GM12878 (cell line): Measurements from ENCODE around the gene MND1. TPM values are rescaled to one million over a fixed set of nuclear protein-coding genes. Genes with fewer than 3 reads are reported as not detected.

ENCODE experiments used
- ATAC-seq: fragments of 200-7000 bp; cut with Tn5 transposase; 3 replicates; pipeline ENCODE4 v1.9.1; 2020; ENCODE audit warnings: mild to moderate bottlenecking, moderate library complexity
- BruUV-seq: library from RNA; stranded (reverse); fragments of 400-500 nt; replicated peaks from 2 replicates; lab custom pipeline; 2021; lab: Mats Ljungman, UMichigan
- CTCF ChIA-PET: fragments of 300-600 bp; sonication (Branson Sonifier 250); formaldehyde crosslinking; extraction: SDS; loops from one replicate; lab custom pipeline; 2021; ENCODE audit warnings: inconsistent platforms; lab: Yijun Ruan, JAX
- POLR2A ChIA-PET: fragments of 350-600 bp; formaldehyde crosslinking; extraction: SDS; loops from one replicate; lab custom pipeline; 2021; ENCODE audit warnings: inconsistent platforms; lab: Charles Lee
- RAD21 ChIA-PET: fragments of 300-600 bp; sonication (Branson Sonifier 250); formaldehyde crosslinking; loops from one replicate; lab custom pipeline; 2023; ENCODE audit warnings: antibody characterized with exemption; ENCODE audit not compliant: unreplicated experiment; lab: Charles Lee
- SMC1A ChIA-PET: fragments of 300-600 bp; sonication (Branson Sonifier 250); formaldehyde crosslinking; loops from one replicate; lab custom pipeline; 2023; ENCODE audit not compliant: unreplicated experiment, uncharacterized antibody; lab: Charles Lee
- DNase-seq: peaks from one replicate; pipeline ENCODE4 v3.0.0-alpha.2; 2011; ENCODE audit warnings: low read depth, low spot score
- FAIRE-seq: peaks from 3 replicates; lab custom pipeline; 2011; peaks lifted over from hg19 to GRCh38; lab: Jason Lieb, UNC
- H2AFZ ChIP-seq: 2 replicates; pipeline ENCODE4 v1.6.0; 2011; ENCODE audit warnings: low read depth, low read length, control low read depth; ENCODE audit not compliant: control insufficient read depth
- H3K27ac ChIP-seq: 2 replicates; pipeline ENCODE4 v1.5.1; 2011; ENCODE audit warnings: control low read depth; ENCODE audit not compliant: control insufficient read depth, insufficient read depth
- H3K27me3 ChIP-seq, 2 experiments: replicated peaks in 1 of 2; 2 replicates each; pipeline versions ENCODE4 v1.6.0 to v1.6.1; 2011; ENCODE audit warnings: low read length in 1 of 2; ENCODE audit not compliant: control insufficient read depth in 2 of 2, insufficient read depth in 2 of 2
- H3K36me3 ChIP-seq, 2 experiments: 2 replicates each; pipeline ENCODE4 v1.5.1; 2011; ENCODE audit warnings: low read length in 1 of 2; ENCODE audit not compliant: control insufficient read depth in 2 of 2, insufficient read depth in 2 of 2
- H3K4me1 ChIP-seq: 2 replicates; pipeline ENCODE4 v1.6.1; 2011; ENCODE audit warnings: mild to moderate bottlenecking, low read length, moderate library complexity, mixed read lengths; ENCODE audit not compliant: control insufficient read depth, insufficient read depth
- H3K4me2 ChIP-seq: 2 replicates; pipeline ENCODE4 v1.6.0; 2011; ENCODE audit warnings: control low read depth; ENCODE audit not compliant: control insufficient read depth, insufficient read depth
- H3K4me3 ChIP-seq: fragments of 200-600 bp; sonication (generic); 2 replicates; pipeline ENCODE4 v1.5.1; 2016
- H3K79me2 ChIP-seq: 2 replicates; pipeline ENCODE4 v1.6.0; 2011; ENCODE audit warnings: low read length; ENCODE audit not compliant: control insufficient read depth, insufficient read depth
- H3K9ac ChIP-seq: 2 replicates; pipeline ENCODE4 v1.8.0; 2011; ENCODE audit warnings: low read length, control low read depth, mixed read lengths; ENCODE audit not compliant: control insufficient read depth, insufficient read depth
- H3K9me3 ChIP-seq: replicated peaks from 3 replicates; pipeline ENCODE4 v1.5.1; 2011; ENCODE audit warnings: mild to moderate bottlenecking, low read length; ENCODE audit not compliant: control insufficient read depth, insufficient read depth
- H4K20me1 ChIP-seq: 2 replicates; pipeline ENCODE4 v1.6.0; 2011; ENCODE audit not compliant: control insufficient read depth, insufficient read depth
- BCL11A ChIP-seq: IDR thresholded peaks from 2 replicates; pipeline ENCODE4 v1.6.1; 2011; ENCODE audit warnings: low read depth, low read length
- BHLHE40 ChIP-seq, 2 experiments: fragments of 450-650 bp in 1 of 2; IDR thresholded peaks; 2 replicates each; pipeline ENCODE4 v1.6.1; 2011 to 2017; ENCODE audit warnings: low read depth in 2 of 2, borderline replicate concordance in 1 of 2, improper control_type of control experiment in 1 of 2, low read length in 1 of 2, mild to moderate bottlenecking in 1 of 2
- BRCA1 ChIP-seq: IDR thresholded peaks from 2 replicates; pipeline ENCODE4 v1.6.1; 2011; ENCODE audit warnings: low read depth, low read length, improper control_type of control experiment
- E2F8 ChIP-seq: fragments of 450-650 bp; IDR thresholded peaks from 2 replicates; pipeline ENCODE4 v1.6.1; 2018; ENCODE audit warnings: mild to moderate bottlenecking, low read depth, moderate library complexity; ENCODE audit not compliant: partially characterized antibody
- ESRRA ChIP-seq: IDR thresholded peaks from 2 replicates; pipeline ENCODE4 v1.6.1; 2012; ENCODE audit warnings: mild to moderate bottlenecking, low read length, improper control_type of control experiment
- MEF2B ChIP-seq: fragments of 450-650 bp; IDR thresholded peaks from 2 replicates; pipeline ENCODE4 v1.6.1; 2018; ENCODE audit warnings: mild to moderate bottlenecking, moderate library complexity; ENCODE audit not compliant: partially characterized antibody, poor library complexity, severe bottlenecking
- MXI1 ChIP-seq: fragments of 150-350 bp; IDR thresholded peaks from 2 replicates; pipeline ENCODE4 v1.6.1; 2011; ENCODE audit warnings: low read depth, mild to moderate bottlenecking, inconsistent platforms, low read length, improper control_type of control experiment
- PAX8 ChIP-seq: fragments of 450-650 bp; IDR thresholded peaks from 2 replicates; pipeline ENCODE4 v1.6.1; 2017; ENCODE audit warnings: mild to moderate bottlenecking, moderate library complexity
- RAD21 ChIP-seq: IDR thresholded peaks from 2 replicates; pipeline ENCODE4 v1.6.1; 2011; ENCODE audit warnings: mild to moderate bottlenecking, low read depth, low read length, moderate library complexity; ENCODE audit not compliant: insufficient read depth
- RAD51 ChIP-seq: fragments of 450-650 bp; IDR thresholded peaks from 2 replicates; pipeline ENCODE4 v1.6.1; 2016; ENCODE audit warnings: moderate library complexity, mild to moderate bottlenecking, inconsistent platforms
- RELB ChIP-seq: fragments of 450-650 bp; IDR thresholded peaks from 2 replicates; pipeline ENCODE4 v1.6.1; 2017; ENCODE audit warnings: low read depth, mild to moderate bottlenecking, moderate library complexity
- SP1 ChIP-seq: IDR thresholded peaks from one replicate; pipeline ENCODE4 v1.6.1; 2011; ENCODE audit warnings: low read depth, low read length
- ZNF274 ChIP-seq: IDR thresholded peaks from one replicate; pipeline ENCODE4 v1.8.0; 2011; ENCODE audit not compliant: insufficient read length, insufficient read depth
- in situ Hi-C: fragments of 300-500 bp; cut with MboI; formaldehyde crosslinking; loops from 9 replicates; pipeline ENCODE4 v1.14.3; 2018; ENCODE audit warnings: mixed read lengths
- intact Hi-C: fragments of 100-400 bp; cut with micrococcal nuclease; formaldehyde crosslinking; loops from one replicate; pipeline ENCODE4 v1.14.2; 2022; ENCODE audit not compliant: unreplicated experiment
- polyA plus RNA-seq, 11 experiments: library from polyadenylated mRNA; depleted of rRNA in 4 of 11; unstranded in 6 of 11; stranded (reverse) in 5 of 11; fragments of >200 nt; fragmentation: Nextera tagmentation in 4 of 11; fragmentation: Illumina TruSeq in 1 of 11; extraction: Ambion mirVana in 4 of 11; extraction: Trizol in 1 of 11; gene quantifications; 1 replicate in 1 of 11; 2 replicates in 10 of 11; pipeline versions ENCODE4 v1.2.1 to v1.2.3, GENCODE V29; 2011 to 2016; ENCODE audit warnings: inconsistent platforms in 2 of 11, missing spikeins in 2 of 11, low read depth in 1 of 11
- total RNA-seq, 4 experiments: library from RNA; depleted of rRNA in 3 of 4; stranded (reverse); fragments of >200 nt in 3 of 4; fragmentation: Illumina TruSeq in 1 of 4; extraction: Trizol in 1 of 4; gene quantifications; 2 replicates each; pipeline versions ENCODE4 v1.2.1 to v1.2.3, GENCODE V29; 2013 to 2021
- TF ChIP-seq, protein P1 (sequence below): IDR thresholded peaks from 2 replicates; pipeline ENCODE4 v1.6.1; 2012; ENCODE audit warnings: low read length, inconsistent platforms
- TF ChIP-seq, protein P2 (sequence below): fragments of 450-650 bp; conservative IDR thresholded peaks from 2 replicates; pipeline ENCODE4 v1.6.1; 2017; ENCODE audit warnings: mild to moderate bottlenecking, moderate library complexity
- TF ChIP-seq, protein P3 (sequence below): IDR thresholded peaks from 2 replicates; pipeline ENCODE4 v1.6.1; 2011; ENCODE audit warnings: low read depth, mild to moderate bottlenecking, low read length, moderate library complexity, borderline replicate concordance; ENCODE audit errors: extremely low read depth

Gene MND1
- total and polyA plus RNA-seq, 10 of the 15 experiments (the other 5 are each of a cell fraction or from before 2014, with no cell fraction given): 17.7 to 58.1 (median 47.3) TPM

DNA sequence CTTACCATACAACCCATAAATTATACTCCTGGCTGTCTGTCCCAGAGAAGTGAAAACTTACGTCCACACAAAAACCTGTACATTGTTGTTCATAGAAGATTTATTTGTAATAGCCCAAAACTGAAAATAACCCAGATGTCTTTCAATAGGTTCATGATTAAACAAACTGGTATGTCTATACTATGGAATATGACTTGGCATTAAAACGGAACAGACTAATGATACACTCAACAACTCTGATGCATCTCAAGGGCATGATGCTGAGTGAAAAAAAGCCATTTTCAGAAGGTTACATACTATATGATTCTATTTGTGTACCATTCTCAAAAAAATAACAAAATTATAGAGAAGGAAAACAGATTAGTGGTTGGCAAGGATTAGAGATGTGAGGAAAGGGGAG lies 11.6 kb upstream of the MND1 start (continued):
- TF ChIP-seq E2F8: no peak
- TF ChIP-seq, protein P1, sequence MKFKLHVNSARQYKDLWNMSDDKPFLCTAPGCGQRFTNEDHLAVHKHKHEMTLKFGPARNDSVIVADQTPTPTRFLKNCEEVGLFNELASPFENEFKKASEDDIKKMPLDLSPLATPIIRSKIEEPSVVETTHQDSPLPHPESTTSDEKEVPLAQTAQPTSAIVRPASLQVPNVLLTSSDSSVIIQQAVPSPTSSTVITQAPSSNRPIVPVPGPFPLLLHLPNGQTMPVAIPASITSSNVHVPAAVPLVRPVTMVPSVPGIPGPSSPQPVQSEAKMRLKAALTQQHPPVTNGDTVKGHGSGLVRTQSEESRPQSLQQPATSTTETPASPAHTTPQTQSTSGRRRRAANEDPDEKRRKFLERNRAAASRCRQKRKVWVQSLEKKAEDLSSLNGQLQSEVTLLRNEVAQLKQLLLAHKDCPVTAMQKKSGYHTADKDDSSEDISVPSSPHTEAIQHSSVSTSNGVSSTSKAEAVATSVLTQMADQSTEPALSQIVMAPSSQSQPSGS: no peak

GRCh38 chr4:153333874-153334273 lies 10.6 kb upstream of the MND1 start:
- Histone ChIP-seq H3K9ac (no peak overlapping the region), H3K4me1 (no peaks in the 10 kb centered on the region), H3K4me2 (no peak overlapping the region), H3K27ac (no peak overlapping the region), H4K20me1 (no peaks in the 10 kb centered on the region), H3K79me2 (no peaks in the 10 kb centered on the region), H3K36me3 (no peaks in the 10 kb centered on the region), H3K4me3 (no peak overlapping the region), H2AFZ (no peak overlapping the region), H3K9me3 (no peaks in the 10 kb centered on the region), H3K27me3 (no peaks in the 10 kb centered on the region; a peak in 1 of 4 replicates)
- no TSS peak for BruUV-seq
- in situ Hi-C loops (no loop called here), intact Hi-C loops (no loop called here)
- ChIA-PET POLR2A (no interaction called here), CTCF (no interaction called here), SMC1A (no interaction called here), RAD21 (no interaction called here)
- ATAC-seq: no peak
- no peak for FAIRE-seq
- no peak for DNase-seq
- TF ChIP-seq, protein P2, sequence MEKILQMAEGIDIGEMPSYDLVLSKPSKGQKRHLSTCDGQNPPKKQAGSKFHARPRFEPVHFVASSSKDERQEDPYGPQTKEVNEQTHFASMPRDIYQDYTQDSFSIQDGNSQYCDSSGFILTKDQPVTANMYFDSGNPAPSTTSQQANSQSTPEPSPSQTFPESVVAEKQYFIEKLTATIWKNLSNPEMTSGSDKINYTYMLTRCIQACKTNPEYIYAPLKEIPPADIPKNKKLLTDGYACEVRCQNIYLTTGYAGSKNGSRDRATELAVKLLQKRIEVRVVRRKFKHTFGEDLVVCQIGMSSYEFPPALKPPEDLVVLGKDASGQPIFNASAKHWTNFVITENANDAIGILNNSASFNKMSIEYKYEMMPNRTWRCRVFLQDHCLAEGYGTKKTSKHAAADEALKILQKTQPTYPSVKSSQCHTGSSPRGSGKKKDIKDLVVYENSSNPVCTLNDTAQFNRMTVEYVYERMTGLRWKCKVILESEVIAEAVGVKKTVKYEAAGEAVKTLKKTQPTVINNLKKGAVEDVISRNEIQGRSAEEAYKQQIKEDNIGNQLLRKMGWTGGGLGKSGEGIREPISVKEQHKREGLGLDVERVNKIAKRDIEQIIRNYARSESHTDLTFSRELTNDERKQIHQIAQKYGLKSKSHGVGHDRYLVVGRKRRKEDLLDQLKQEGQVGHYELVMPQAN: no peak
- TF ChIP-seq ESRRA: no peak
- no peak for TF ChIP-seq SP1
- no peak for TF ChIP-seq ZNF274
- TF ChIP-seq BRCA1: no peak
- no peak for TF ChIP-seq MXI1
- TF ChIP-seq RAD51: no peak
- TF ChIP-seq MEF2B: no peak
- TF ChIP-seq BHLHE40 (IDR thresholded peaks at IDR 0.05; ENCODE audit: borderline replicate concordance in 1 of 2, low read depth in 2 of 2, low read length in 1 of 2): no peak
- no peak for TF ChIP-seq BCL11A
- no peak for TF ChIP-seq PAX8
- TF ChIP-seq, protein P3, sequence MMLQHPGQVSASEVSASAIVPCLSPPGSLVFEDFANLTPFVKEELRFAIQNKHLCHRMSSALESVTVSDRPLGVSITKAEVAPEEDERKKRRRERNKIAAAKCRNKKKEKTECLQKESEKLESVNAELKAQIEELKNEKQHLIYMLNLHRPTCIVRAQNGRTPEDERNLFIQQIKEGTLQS: no peak
- TF ChIP-seq RELB: no peak
- TF ChIP-seq RAD21: no peak
